Measurements from ENCODE around the gene HTR2B.
"Not testable (repeated sequence)": the region's sequence is repeated elsewhere in the genome, so short reads cannot be mapped to it uniquely, and the experiment has no call there.

Gene HTR2B

GRCh38 chr2:231069379-231070054 is 55.3 kb downstream of the HTR2B start:
- no peak for DNase-seq

- DNase-seq = no peak
Measured at GRCh38 chr2:231068525-231069222, 56.2 kb downstream of the HTR2B start.

GRCh38 chr2:231067531-231067930 is 57.3 kb downstream of the HTR2B start:
- DNase-seq = not testable (repeated sequence)

GRCh38 chr2:231065966-231066365 is 58.9 kb downstream of the HTR2B start:
- no peak for DNase-seq

GRCh38 chr2:231063347-231063746 is 61.5 kb downstream of the HTR2B start:
- DNase-seq = no peak

- no peak for DNase-seq
Measured at GRCh38 chr2:231062776-231063175, 62.1 kb downstream of the HTR2B start.

- no peak for DNase-seq
Measured at GRCh38 chr2:231059756-231060155, 65.1 kb downstream of the HTR2B start.

- no peak for DNase-seq
Measured at GRCh38 chr2:231058761-231059550, 65.9 kb downstream of the HTR2B start.

All from NCI-H1694 (cell line).